Endothelial cell (in vitro differentiated cells): ENCODE measurements around the gene ZRANB3. TPM values are rescaled to one million over a fixed set of nuclear protein-coding genes. Genes with fewer than 3 reads are reported as not detected.
"Not testable (repeated sequence)": the region's sequence is repeated elsewhere in the genome, so short reads cannot be mapped to it uniquely, and the experiment has no call there.

Experiments used
- DNase-seq: peaks from one replicate; pipeline ENCODE4 v3.0.0; 2021; ENCODE audit warnings: low spot score
- H3K27ac Mint-ChIP-seq: one replicate; pipeline ENCODE4 v1.8.0; 2021; ENCODE audit warnings: mixed read lengths, inconsistent platforms; ENCODE audit not compliant: unreplicated experiment
- H3K27me3 Mint-ChIP-seq: one replicate; pipeline ENCODE4 v1.8.0; 2021; ENCODE audit warnings: mild to moderate bottlenecking, moderate library complexity, mixed read lengths, inconsistent platforms; ENCODE audit not compliant: unreplicated experiment
- H3K36me3 Mint-ChIP-seq: one replicate; pipeline ENCODE4 v1.8.0; 2021; ENCODE audit warnings: mild to moderate bottlenecking, low read depth, mixed read lengths, inconsistent platforms; ENCODE audit not compliant: unreplicated experiment
- H3K4me1 Mint-ChIP-seq: one replicate; pipeline ENCODE4 v1.8.0; 2021; ENCODE audit warnings: mild to moderate bottlenecking, mixed read lengths, inconsistent platforms; ENCODE audit not compliant: unreplicated experiment
- H3K4me3 Mint-ChIP-seq: one replicate; pipeline ENCODE4 v1.8.0; 2021; ENCODE audit warnings: mild to moderate bottlenecking, mixed read lengths, inconsistent platforms; ENCODE audit not compliant: unreplicated experiment
- H3K9me3 Mint-ChIP-seq: one replicate; pipeline ENCODE4 v1.8.0; 2021; ENCODE audit warnings: mixed read lengths, inconsistent platforms; ENCODE audit not compliant: unreplicated experiment
- total RNA-seq: library from RNA; stranded (reverse); fragmentation: NEBNext Ultra II Directional; extraction: Animal tissue kit (Norgen Biotek cat#: 25700); gene quantifications from one replicate; pipeline ENCODE4 v1.2.1, GENCODE V29; 2021; ENCODE audit not compliant: unreplicated experiment
- TF ChIP-seq, protein P1 (sequence below): fragments of 200-600 bp; sonication (generic); IDR thresholded peaks from one replicate; pipeline ENCODE4 v1.5.0; 2021; ENCODE audit warnings: antibody characterized with exemption; ENCODE audit not compliant: unreplicated experiment

The ZRANB3 gene
- total RNA-seq, 1 donor from 2014 or later, result 9.4 TPM

GRCh38 chr2:135547311-135547710 lies 16.3 kb upstream of the ZRANB3 start:
- TF ChIP-seq, protein P1, sequence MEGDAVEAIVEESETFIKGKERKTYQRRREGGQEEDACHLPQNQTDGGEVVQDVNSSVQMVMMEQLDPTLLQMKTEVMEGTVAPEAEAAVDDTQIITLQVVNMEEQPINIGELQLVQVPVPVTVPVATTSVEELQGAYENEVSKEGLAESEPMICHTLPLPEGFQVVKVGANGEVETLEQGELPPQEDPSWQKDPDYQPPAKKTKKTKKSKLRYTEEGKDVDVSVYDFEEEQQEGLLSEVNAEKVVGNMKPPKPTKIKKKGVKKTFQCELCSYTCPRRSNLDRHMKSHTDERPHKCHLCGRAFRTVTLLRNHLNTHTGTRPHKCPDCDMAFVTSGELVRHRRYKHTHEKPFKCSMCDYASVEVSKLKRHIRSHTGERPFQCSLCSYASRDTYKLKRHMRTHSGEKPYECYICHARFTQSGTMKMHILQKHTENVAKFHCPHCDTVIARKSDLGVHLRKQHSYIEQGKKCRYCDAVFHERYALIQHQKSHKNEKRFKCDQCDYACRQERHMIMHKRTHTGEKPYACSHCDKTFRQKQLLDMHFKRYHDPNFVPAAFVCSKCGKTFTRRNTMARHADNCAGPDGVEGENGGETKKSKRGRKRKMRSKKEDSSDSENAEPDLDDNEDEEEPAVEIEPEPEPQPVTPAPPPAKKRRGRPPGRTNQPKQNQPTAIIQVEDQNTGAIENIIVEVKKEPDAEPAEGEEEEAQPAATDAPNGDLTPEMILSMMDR, result no peak
- Mint-ChIP-seq H3K4me1 (peaks cover 10% of the 10 kb centered on the region), H3K36me3 (no peaks in the 10 kb centered on the region), H3K27me3 (no peaks in the 10 kb centered on the region), H3K27ac (no peak overlapping the region), H3K9me3 (no peaks in the 10 kb centered on the region), H3K4me3 (no peak overlapping the region)
- no peak for DNase-seq

GRCh38 chr2:135546436-135546835 lies 15.4 kb upstream of the ZRANB3 start:
- Mint-ChIP-seq H3K4me3 (no peak overlapping the region), H3K4me1 (peaks cover 10% of the 10 kb centered on the region), H3K27ac (no peak overlapping the region), H3K27me3 (no peaks in the 10 kb centered on the region), H3K36me3 (no peaks in the 10 kb centered on the region), H3K9me3 (no peaks in the 10 kb centered on the region)
- TF ChIP-seq, protein P1, result no peak
- no peak for DNase-seq

DNA sequence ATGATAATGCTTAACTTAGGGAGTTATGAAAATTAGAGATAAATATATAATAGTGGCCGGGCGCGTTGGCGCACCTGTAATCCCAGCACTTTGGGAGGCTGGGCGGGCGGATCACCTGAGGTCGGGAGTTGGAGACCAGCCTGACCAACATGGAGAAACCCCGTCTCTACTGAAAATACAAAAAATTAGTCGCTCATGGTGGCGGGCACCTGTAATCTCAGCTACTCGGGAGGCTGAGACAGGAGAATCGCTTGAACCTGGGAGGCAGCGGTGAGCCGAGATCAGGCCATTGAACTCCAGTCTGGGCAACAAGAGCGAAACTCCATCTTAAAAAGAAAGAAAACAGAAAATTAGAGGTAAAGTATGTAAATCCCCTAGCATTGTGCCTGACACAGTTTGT lies 2.5 kb upstream of the ZRANB3 start:
- not testable (repeated sequence) for DNase-seq, H3K9me3 Mint-ChIP-seq, H3K27ac Mint-ChIP-seq, H3K27me3 Mint-ChIP-seq, H3K36me3 Mint-ChIP-seq, H3K4me3 Mint-ChIP-seq, H3K4me1 Mint-ChIP-seq

DNA sequence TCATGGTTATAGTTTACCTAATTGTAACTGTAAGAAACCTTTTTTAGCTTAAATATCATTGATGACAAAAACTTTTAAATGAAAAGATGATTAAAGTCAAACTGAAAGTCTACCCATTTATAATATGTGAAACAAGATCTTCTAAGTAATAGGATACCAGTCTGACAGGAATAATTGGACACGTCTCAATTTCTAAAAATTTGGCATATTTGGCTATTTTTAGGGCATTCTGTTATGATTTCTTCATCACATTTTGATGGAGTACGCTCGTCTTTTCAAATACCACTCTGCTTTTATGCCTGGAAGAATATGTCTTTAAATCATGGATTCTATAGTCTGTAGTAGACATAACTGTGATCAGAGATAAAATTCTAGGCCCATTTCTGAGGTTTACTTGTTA lies 1.6 kb upstream of the ZRANB3 start:
- H3K4me3 Mint-ChIP-seq, result peak overlapping the region; percentile 93

DNA sequence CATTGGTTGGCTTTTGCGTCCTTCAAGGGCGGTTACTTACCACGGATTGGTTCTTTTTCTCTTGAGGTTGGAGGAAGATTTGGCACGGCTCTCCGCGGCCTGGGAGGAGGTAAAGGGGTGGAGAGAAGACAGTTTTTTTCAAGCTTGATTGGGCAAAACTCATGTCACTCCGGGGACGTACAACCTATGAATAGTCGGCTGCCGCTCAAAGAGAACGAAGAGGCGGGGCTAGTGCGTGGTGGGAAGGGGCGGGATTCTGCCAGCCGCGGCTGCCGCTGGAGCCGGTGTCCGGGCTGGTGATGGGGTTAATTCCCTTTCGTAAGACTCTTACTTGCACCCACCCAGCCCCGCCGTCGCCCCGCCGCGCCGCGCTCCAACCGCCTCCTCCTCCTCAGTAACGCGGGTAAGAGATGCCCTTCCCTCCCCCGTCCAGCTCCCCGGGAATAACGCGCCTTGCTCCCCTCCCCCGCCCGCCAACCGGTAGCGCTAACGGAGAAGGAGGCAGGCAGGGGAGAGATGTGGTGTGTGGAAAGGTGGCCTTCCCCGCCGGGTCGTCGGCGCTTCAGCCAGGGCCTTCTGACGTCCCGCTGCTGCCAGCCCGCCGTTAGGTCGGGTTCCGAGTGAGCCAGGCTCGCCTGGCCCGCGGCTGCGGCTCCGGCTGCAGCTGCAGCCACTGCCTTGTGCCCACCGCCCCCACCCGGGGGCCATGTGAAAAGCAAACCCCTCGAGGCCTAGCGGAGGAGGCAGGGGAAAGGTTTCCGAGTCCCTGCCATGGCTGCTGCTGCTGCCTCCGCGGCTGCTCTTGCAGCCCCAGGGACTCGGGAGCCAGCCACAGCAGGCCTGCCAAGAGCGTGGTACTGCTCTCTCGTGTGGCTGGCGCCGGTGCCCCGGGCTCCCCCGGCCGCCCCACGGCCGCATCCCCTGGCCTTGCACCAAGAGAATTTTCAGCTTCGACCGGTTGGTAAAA lies 496 bp upstream of the ZRANB3 start, which contains the start of gene R3HDM1:
Gene R3HDM1, plus strand, starts transcription at position 254 of the 967 bp plus-strand sequence. CDS start 73,362 bp downstream, outside the sequence.
- DNase-seq, result peak; percentile 91
- Mint-ChIP-seq H3K36me3 (no peaks in the 10 kb centered on the region), H3K4me1 (peaks cover 6% of the 10 kb centered on the region), H3K27ac (peak within 1 kb of the TSS; percentile 53), H3K9me3 (no peaks in the 10 kb centered on the region), H3K4me3 (peak within 1 kb of the TSS; percentile 93), H3K27me3 (no peaks in the 10 kb centered on the region)
- TF ChIP-seq, protein P1, result no peak

More for the DNA sequence above, 1.6 kb upstream of the ZRANB3 start:
- Mint-ChIP-seq H3K27me3 (no peaks in the 10 kb centered on the region), H3K27ac (peak overlapping the region; percentile 53), H3K36me3 (no peaks in the 10 kb centered on the region), H3K9me3 (no peaks in the 10 kb centered on the region), H3K4me1 (peaks cover 6% of the 10 kb centered on the region)
- no peak for DNase-seq
- TF ChIP-seq, protein P1, result no peak
